ENCODE results near the gene STK4. TPM values are rescaled to one million over a fixed set of nuclear protein-coding genes. Genes with fewer than 3 reads are reported as not detected.
"Not testable (repeated sequence)": the region's sequence is repeated elsewhere in the genome, so short reads cannot be mapped to it uniquely, and the experiment has no call there.

Gene STK4
- total RNA-seq, 2 donors from 2014 or later, result 26.8 to 32.8 TPM

- ATAC-seq, result peak; percentile 79
- intact Hi-C loops (cut with DNase I, micrococcal nuclease), result loop anchor here (10.0 kb wide), 2 partner anchors 51 to 251 kb away; no protein-coding TSS in a partner anchor
- DNase-seq, result no peak
Measured at GRCh38 chr20:45044084-45044573, 77.8 kb downstream of the STK4 start.

DNA sequence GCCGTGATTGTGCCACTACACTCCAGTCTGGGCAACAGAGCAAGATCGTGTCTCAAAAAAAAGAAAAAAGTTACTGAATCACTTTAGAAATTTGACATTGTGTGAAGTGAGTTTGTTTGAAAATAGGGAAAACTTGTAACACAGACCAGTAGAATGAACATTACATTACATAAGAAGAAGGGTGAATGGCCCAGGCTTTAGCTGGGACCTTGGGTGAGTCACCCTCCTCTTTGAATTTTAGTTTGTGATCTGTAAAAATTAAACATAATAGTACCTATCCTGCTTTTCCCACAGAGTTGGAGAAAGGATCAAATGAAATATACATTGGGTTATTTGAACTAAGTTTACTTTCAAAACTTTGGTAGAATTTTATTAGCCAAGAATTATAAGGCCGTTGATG lies 78.3 kb downstream of the STK4 start:
- ATAC-seq (no peak), DNase-seq (no peak)
- intact Hi-C loops (cut with DNase I, micrococcal nuclease), result loop anchor here (10.0 kb wide), 2 partner anchors 50 to 250 kb away; no protein-coding TSS in a partner anchor

DNA sequence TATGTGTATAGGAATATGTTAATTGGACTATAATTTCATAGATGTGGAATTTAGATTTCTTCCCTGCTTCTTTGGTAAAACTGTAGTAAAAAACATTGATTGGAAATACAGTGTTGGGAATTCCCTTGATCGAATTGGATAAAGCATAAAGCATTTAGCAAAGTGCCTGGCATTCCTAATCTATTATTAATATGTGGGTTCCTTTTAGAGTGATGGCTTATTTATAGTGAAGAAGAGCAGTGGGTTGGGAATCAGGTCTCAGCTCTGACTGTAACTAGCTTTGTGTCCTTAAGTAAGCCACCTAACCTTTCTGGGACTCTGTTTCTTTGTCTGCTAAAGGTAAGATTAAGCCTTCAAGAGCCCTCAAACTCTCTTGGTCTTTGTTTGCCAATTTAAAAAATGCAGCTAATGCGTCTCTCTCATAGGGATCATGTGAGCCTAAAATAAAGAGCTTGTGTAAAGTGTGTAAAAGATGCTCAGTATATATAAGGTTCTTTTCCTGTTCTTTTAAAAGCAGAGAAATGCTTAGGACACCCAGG lies 81.3 kb downstream of the STK4 start:
- intact Hi-C loops (cut with DNase I, micrococcal nuclease), result loop anchor here (10.0 kb wide), 2 partner anchors 47 to 247 kb away; no protein-coding TSS in a partner anchor
- ATAC-seq, result no peak

DNA sequence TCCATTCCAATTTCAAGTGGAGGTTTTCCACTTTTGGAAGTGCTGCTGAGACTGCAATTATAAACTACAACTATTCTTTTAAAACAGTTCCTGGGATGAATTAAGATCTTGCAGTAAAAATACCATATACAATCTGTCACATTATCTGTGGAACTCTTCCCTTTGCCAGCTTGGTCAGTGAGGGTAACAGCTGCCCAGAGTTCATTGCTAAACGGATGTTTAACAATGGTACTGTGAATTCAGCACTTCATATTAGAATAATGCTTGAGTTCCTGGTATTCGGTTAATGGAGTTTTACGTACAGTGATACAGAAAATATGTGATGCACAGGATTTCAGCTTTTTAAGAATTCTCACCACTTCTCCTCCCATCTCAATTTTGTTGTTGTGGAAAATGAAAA lies 83.1 kb downstream of the STK4 start:
- ATAC-seq (no peak), DNase-seq (no peak)
- intact Hi-C loops (cut with DNase I, micrococcal nuclease), result loop anchor here (10.0 kb wide), 2 partner anchors 45 to 245 kb away; no protein-coding TSS in a partner anchor

More for the DNA sequence above, 81.3 kb downstream of the STK4 start:
- no peak for DNase-seq

DNA sequence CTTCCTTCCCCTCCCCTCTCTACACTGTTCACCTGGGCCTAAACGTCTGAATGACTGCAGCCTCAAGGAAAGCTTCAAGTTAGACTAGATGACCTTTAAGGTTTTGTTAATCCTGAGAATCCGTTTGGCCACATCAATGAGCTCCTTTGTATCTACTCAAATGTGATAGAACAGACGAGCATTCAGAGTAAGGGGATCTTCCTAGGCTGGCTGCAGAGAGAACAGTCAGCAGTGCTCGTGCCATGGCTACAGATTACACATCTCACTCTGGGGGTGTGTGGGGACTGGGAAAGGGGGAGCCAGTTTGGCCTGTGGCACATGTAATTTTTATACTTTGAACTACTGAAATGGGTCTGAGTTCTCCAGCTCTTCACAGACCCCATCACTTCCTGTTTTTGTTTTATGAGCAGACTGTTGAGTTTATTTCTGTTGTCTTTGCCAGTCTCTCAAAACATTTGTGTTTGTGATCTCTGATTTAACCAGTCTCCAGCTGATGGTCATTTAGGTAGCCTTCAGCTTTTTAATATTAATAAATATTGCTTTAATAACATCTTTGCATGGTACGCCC lies 83.7 kb downstream of the STK4 start:
- ATAC-seq (no peak), DNase-seq (no peak)
- intact Hi-C loops (cut with DNase I, micrococcal nuclease), result loop anchor here (10.0 kb wide), 2 partner anchors 45 to 245 kb away; no protein-coding TSS in a partner anchor

DNA sequence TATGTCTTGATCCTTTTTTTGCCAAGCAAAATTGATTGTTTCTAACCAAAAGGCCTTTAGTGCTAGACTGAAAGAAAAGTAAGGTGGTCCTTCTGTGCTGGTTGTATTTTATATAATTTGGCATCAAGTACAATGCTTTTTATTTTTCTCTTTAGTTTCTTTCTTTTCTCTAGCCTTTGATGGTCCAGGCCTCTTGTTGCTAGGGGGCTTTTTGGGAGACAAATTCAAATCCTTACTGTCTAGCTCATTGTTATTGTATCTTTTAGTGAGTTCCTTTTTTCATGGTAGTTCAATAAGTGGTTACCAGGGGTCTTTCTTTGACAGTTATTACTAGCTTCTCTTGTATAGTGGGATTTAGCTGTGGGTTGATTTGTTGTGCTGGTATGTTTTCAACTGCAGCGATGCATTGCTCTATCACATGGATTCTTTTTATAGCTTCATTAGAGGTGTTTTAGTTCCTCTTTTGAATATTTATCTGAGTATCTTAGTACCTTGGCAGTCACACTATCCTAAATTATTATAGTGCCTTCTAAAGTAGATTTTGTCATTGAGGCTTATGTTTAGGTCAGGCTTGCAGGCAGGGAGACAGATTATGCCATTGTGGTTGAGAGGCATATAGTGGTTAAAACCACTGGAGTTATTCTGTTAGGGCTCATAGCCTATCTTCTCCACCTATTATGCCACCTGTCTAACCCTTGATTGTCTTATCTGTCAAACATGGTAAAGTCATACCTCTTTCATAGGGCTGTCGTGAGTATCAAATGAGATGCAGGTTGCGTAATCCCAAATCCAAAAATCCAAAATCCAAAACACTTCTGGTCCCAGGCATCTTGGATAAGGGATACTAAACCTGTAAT lies 85.1 kb downstream of the STK4 start:
- DNase-seq (no peak), ATAC-seq (no peak)
- intact Hi-C loops (cut with DNase I, micrococcal nuclease), result no loop called here

DNA sequence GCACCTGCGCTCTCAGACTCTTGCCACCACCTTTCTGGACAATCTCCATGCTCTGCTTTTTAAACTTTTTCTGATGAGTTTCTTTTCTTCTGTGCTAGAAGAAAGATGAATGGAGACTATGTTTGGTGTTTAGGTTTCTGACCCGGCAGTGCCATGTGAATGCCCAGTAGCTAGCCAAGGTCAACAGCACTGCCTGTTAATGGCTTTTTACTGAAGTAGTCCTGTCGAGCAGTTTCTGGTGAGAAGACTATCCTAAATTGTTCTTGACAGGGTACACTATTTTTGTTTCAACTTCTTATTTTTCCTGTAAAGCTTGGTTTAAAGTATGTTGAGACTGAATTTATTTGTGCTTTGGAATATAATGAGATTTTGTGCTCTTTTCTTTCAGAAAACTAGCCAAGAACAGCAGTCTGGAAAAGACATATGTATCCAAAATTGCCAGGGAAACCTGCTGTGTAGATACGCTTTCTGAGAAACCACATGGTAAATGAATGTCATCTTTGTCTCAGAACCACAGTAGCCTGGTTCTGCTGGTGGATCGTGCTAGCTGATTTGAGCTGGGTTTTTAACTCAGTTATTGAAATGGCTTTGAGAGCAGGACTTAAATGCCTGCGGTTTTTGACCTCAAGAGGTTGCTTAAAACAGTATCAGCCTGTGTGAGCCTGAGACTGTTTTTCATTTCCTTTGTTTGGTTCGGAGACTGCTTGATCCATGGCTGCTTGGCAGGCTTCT lies 86.6 kb downstream of the STK4 start:
- intact Hi-C loops (cut with DNase I, micrococcal nuclease), result no loop called here
- ATAC-seq, result peak; percentile 14

GRCh38 chr20:45053430-45054351 lies 87.4 kb downstream of the STK4 start:
- DNase-seq, result no peak
- intact Hi-C loops (cut with DNase I, micrococcal nuclease), result no loop called here
- ATAC-seq, result no peak

More for the DNA sequence above, 86.6 kb downstream of the STK4 start:
- no peak for DNase-seq

- intact Hi-C loops (cut with DNase I, micrococcal nuclease), result no loop called here
- DNase-seq, result no peak
- no peak for ATAC-seq
Measured at GRCh38 chr20:45055056-45055455, 88.7 kb downstream of the STK4 start.

DNA sequence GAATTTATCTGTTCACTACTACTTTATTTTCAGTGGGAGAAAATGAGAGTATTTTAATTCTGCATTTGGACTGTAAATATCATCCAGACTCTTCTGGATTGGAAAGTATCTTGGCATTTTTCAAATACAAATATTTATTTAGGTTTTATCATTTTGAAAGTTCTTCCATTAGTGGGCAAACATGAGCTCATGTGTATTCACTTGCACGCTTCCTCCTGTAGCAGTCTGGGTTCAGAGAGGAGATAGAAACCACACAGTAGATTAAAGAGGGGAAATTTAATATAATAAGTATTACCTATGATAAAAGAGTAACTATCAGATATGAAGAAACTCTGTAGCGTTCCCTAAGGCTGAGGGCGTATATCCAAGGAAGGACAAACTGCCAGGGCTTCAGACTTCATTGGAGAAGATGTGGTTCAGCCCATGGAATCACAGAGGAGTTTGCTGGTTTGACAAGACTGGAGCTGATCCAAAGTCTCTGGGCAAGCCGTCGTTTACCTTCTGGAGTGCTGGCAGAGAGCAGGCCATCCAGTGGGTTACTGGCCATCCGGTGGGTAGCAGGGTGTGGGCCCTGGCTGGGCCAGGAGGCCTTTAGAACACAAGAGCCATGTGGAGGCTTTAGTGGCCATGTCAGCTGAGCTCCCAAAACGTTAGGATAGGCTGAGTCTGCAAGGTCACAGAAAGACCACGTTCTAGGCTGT lies 90.3 kb downstream of the STK4 start:
- intact Hi-C loops (cut with DNase I, micrococcal nuclease), result no loop called here
- ATAC-seq, result no peak
- DNase-seq, result no peak

- intact Hi-C loops (cut with DNase I, micrococcal nuclease), result no loop called here
- DNase-seq, result no peak
- no peak for ATAC-seq
Measured at GRCh38 chr20:45058168-45058850, 92.0 kb downstream of the STK4 start.

GRCh38 chr20:45059022-45059728 lies 92.9 kb downstream of the STK4 start:
- no peak for ATAC-seq
- DNase-seq, result no peak
- intact Hi-C loops (cut with DNase I, micrococcal nuclease), result no loop called here

DNA sequence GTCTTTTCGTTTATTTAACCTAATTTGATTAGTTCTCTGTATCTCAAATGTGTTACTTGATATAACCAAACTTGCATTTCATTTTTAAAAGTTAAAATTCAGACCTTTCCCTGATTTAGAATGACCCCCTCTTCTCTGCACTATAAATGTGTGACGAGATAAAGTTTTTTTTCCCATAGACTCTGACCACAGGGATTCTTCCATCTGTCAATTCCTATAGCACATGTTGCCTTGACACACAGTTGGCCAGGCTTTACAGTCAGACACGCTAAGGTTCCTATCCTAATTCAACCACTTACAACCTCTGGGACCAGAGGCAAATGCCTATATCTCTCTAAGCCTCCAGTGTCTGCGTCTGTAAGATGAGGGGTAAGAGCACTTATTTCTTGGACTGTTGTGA lies 94.0 kb downstream of the STK4 start:
- no peak for ATAC-seq
- intact Hi-C loops (cut with DNase I, micrococcal nuclease), result no loop called here
- no peak for DNase-seq

DNA sequence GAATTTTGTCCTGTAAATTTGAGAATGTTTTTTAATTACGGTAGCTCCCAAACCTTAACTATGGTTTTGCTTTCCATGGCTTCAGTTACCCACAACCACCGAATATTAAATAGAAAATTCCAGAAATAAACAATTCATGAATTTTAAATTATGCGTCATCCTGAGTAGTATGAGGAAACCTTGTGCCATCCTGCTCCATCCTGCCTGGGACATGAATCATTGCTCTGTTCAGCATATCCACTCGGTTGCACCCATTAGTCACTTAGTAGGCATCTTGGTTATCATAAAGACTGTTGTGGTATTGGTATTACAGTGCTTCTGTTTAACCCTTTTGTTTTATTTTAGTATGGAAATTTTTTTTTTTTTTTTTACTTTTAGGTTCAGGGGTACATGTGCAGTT lies 94.9 kb downstream of the STK4 start:
- ATAC-seq, result no peak
- intact Hi-C loops (cut with DNase I, micrococcal nuclease), result no loop called here
- no peak for DNase-seq

DNA sequence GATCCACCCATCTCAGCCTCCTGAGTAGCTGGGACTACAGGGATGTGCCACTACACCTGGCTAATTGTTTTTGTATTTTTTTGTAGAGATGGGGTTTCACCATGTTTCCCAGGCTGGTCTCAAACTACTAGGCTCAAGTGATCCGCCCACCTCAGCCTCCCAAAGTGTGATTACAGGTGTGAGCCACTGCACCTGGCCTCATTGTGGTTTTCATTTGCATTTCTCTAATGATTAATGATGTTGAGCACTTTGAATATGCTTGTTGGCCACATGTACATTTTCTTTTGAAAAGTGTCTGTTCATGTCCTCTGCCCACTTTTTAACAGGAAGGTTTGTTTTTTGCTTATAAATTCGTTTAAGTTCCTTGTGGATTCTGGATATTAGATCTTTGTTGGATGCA lies 96.8 kb downstream of the STK4 start:
- intact Hi-C loops (cut with DNase I, micrococcal nuclease); DNase-seq; ATAC-seq: not testable (repeated sequence)

- peak; percentile 31 for ATAC-seq
- no peak for DNase-seq
- intact Hi-C loops (cut with DNase I, micrococcal nuclease), result no loop called here
Measured at GRCh38 chr20:45064812-45065211, 98.5 kb downstream of the STK4 start.
